Activated T-cell treated with anti-CD3 and anti-CD28 coated beads for 24 hours (primary cell): ENCODE results near the gene MRPS9.

Experiments used
- DNase-seq: peaks from one replicate; pipeline ENCODE4 v3.0.0-alpha.2; 2020; ENCODE audit warnings: low read depth

Gene MRPS9

GRCh38 chr2:105125428-105125827 is 87.6 kb downstream of the MRPS9 start:
- DNase-seq, result no peak

DNA sequence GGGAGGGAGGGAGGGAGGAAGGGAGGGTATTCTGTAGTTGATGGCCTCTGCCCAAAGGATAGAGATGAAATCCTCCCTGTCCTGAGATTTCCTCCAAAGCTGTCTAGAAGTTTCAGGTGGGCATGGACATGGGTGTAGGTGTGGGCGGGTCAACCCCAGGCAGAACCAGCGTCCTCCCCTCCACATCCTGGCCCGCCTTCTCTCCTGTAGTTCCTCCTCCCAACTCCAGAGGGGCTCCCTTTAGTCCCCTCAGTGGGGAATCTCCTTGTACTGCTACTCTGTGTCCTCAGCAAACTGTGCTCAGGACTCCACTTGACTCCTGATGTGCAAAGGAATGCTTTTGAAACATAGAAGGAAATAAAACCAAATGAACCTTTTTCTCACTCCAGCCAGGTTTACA is 88.1 kb downstream of the MRPS9 start:
- DNase-seq, result no peak

DNA sequence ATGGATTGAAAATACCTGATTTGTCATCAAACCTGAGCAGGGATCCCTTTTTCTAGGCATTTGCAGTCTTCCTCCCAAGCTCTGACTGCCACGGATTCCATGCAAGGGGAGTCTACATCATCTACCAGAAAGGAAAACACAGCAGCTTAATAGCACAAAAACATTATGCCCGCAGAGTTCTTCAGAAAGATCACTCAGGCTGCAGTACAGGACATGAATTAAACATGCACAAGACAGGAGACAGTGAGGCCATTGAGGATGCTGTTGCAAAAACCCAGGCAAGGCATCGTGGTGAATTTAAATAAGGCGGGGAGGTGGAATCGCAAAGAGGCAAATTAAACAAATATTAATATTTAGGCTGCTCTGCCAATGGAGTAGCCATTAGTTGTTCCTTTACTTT is 88.5 kb downstream of the MRPS9 start:
- no peak for DNase-seq

GRCh38 chr2:105127289-105127915 is 89.5 kb downstream of the MRPS9 start:
- DNase-seq, result no peak

GRCh38 chr2:105129722-105130232 is 91.9 kb downstream of the MRPS9 start:
- no peak for DNase-seq

DNA sequence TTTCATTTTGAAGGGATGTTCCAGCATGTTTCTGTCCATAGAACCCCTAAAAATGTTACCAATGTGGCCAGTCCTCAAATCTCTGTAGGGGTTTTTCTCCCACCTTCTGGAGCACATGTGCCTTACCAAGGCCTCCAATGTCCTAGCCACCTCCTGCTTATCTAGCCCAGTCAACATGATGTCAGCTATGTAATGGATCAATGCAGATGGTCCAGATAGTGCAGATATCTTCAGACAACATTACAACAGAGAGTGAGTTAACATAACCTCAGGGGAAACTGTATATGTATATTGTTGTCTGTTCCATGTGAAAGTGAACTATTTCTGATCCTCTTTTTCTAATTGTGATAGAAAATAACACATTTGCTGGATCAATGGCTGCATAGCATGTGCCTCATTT is 92.7 kb downstream of the MRPS9 start:
- no peak for DNase-seq

DNA sequence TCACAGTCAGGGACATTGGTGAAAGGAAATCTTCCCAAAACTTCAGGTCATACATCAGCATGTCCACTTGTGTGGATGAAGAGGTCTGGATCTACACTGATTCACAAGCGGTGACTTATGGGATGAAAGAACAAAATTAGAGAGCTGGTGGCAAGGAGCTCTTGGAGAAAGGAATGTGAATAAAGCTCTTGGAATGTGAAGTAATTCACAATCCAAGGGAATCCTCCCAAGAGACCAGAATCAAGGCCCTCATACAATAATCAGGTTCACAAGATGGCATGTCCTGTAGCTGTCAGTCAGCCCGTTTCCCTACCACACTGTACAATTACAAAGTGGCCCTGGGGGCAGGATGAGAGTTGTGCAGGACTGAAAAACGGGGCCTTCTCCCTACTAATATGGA is 96.2 kb downstream of the MRPS9 start:
- DNase-seq, result no peak

DNA sequence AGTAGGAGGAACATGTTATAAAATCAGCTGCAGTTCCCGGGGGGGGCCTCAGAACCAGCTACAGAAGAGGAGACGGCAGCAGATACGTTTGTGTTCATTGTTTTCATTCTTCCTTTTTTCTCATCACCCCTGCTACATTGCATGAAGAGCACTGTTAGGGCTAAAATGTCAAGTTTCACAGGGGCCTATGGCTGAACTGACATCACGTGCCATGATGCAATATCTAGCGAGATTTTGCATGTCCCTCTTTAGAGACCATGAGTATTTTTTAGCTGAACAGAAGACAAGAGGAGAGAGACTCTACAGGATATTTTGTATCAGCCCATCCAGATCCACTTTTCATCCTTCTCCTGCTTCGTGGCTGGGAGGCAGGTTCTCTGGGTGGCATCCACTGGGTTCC is 97.6 kb downstream of the MRPS9 start:
- no peak for DNase-seq

GRCh38 chr2:105136394-105136793 is 98.5 kb downstream of the MRPS9 start:
- no peak for DNase-seq

DNA sequence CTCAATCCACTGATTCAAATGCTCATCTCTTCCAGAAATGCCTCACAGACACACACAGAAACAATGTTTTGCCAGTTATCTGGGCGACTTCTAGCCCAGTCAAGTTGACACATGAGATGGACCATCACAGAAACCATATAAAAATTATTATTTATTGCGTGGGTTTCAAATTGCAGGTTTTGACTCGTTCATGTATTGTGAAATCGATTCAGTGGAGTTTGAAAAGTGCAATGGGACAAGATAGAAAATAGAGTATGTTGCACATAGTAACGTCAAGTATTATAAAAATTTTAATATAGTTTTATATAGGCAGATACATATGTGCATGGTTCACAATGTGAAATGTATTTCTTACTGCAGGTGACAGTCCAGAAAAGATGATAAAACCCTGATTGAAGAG is 100.8 kb downstream of the MRPS9 start:
- no peak for DNase-seq

DNA sequence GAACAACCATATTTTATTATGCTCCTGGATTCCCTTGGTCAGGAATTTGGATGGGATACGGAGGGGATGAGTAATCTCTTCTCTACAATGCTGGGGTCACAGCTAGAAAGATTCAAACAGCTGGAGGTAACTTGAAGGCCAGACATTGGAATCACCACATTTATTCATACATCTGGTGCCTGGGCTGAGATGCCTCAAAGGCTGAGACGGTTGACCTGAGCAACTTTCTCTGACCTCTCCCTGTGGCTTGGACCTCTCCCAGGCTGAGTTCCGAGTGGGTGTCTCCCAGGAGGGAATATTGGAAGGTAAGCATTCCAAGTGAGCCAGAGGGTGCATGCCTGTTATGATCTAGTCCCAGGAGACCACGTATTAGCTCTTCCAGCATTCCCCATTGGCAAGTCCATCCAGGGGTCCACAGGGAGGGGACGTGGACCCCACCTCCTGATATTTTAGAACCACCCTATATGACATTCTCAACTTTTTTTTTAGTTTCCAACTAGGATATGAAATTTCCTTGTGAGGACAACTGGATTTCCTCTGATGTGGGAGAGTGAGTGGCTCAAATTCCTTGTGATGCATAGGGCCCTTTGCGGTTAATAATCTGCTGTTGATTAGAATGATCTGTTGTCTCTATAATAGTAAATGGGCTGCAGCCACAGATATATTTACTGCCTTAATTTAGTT is 101.8 kb downstream of the MRPS9 start:
- DNase-seq, result no peak

GRCh38 chr2:105140240-105140568 is 102.3 kb downstream of the MRPS9 start:
- no peak for DNase-seq

DNA sequence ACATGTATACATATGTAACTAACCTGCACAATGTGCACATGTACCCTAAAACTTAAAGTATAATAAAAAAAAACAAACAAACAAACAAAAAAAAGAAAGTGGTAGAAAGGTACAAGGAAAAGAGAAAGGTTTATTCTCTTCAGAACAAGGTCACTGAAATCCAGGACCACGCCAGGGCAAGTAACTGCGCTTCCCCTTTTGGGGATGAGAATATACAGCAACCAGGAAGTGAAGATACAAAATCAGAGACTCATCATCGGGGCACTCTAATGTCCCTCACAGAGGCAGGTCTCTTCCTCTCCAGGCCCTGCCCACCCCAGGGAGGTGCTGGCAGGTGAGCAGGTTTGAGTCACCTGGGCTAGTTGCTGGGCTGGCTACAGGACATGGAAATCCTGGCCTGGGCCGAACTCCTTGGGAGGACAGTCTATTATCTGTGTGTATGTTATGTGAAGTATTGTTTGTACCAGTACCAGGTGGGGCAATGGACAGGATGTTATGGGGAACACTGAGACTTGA is 103.3 kb downstream of the MRPS9 start:
- DNase-seq, result no peak

GRCh38 chr2:105142239-105142638 is 104.4 kb downstream of the MRPS9 start:
- DNase-seq, result no peak

DNA sequence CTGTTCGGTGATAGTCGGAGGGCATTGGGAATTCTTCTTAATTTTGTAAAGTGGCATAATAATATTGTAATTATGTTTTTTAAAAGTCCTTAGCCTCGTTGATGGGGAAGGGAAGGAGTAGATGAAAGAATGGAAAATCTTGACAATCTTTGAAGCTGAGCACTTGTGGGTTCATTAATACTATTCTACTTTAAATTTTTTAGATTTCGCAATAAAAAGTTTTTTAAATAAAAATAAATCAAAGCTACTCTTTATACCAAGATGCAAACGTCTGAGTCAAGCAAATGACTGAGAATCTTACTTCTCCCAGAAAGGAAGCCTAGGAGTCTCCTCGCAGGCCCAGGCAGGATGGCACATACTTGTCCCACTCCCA is 105.2 kb downstream of the MRPS9 start:
- DNase-seq, result no peak

DNA sequence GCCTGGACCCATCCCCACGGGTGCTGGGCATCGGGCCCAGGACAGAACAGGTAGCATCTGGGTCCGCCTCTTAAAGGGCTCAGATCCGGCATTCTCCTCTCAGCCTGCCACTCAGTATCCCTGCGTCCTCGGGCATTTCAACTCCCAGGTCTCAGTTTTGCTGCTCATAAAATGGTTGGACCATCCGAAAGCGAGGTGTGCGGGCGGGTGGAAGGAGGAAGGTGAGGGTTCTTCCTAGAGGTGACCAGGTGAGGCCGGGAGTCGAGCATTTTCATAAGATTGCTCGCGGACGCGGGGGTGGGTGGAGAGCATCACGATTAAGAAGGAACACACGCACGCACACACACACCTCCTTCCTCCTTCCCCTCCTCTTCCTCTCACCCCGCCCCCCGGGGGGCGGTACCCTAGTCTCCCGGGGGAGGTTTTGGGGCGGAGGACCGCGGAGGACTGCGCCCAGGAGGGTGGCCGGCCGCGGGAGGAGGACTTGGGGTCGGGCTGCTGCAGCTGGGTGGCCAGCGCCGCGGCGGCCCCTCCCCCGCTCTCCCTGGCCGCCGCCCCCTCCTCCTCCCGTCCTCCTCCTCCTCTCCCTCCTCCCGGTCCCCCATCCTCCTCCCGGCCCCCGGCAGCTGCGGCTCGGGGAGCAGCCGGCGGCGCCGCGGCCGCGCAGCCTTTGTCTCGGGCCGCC is 105.7 kb downstream of the MRPS9 start:
- DNase-seq, result no peak

DNA sequence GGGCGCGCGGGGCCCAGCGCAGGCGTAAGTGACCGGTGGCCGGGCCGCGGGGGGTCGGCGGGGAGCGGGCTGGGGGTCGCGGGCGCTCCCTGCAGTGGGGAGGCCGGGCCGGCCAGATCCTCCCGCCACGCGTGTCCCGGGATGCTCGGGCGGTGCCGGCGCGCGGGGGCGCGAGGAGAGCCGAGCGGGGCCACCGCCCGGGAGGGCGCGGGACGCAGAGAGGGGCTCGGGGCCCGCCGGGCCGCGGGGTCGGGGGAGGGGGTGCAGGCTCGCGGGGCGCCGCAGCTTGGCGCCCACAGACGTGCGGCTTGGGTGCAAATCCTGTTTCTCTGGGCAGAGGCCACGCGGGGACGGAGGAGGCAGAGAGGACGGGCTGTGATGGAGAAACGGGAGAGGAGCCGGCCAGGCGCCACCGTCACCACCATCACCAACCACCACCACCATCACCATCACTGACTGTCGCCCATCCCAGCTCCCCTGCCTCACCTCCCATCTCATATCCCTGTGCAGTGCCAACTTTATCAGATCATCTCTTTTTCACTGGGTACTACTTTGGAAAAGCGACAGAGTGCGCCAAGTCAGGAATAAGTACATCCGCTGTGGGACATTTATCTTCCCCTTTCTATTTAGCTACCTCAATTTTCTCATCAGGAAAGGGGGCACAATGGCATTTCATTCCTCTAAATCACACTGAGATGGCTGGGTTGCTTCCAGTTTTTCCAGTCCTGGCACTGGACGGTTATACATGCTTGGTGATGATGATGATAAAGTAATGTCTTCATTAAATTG is 106.5 kb downstream of the MRPS9 start:
- DNase-seq, result no peak

DNA sequence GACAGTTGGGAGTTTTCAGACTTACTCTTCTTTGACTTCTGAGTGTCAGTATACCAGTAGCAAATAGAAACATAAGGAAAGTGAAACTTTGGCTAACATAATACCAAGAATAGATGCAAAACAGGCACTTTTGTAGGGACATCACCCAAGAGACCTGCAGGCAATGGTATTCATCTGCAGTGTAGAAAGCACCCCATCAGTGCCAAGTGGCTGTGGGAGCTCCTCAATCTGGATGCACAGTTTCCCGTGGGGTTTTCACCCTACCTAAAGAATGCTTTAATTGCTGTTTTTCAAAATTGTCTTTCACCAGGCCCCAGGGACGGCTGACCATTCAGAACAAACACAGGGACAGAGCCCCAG is 107.1 kb downstream of the MRPS9 start:
- DNase-seq, result no peak

- no peak for DNase-seq
Measured at GRCh38 chr2:105149272-105149671, 111.4 kb downstream of the MRPS9 start.
